Fibroblast of villous mesenchyme (primary cell): ENCODE data around the gene MEF2D. TPM values are rescaled to one million over a fixed set of nuclear protein-coding genes. Genes with fewer than 3 reads are reported as not detected.
A peak's percentile ranks its signal among the peaks of the same experiment; 100 is the strongest.

Source experiments
- DNase-seq: peaks from one replicate; pipeline ENCODE4 v3.0.0-alpha.2; 2010; ENCODE audit warnings: low read depth
- H3K4me3 ChIP-seq: 2 replicates; pipeline ENCODE4 v1.5.1; 2011; ENCODE audit warnings: low read depth, mild to moderate bottlenecking, low read length
- total RNA-seq: library from RNA; depleted of rRNA; stranded (reverse); fragments of >200 nt; gene quantifications from 2 replicates; pipeline ENCODE4 v1.2.3, GENCODE V29; 2012
- TF ChIP-seq, protein P1 (sequence below): IDR thresholded peaks from 2 replicates; pipeline ENCODE4 v1.5.1; 2012; ENCODE audit warnings: low read depth, mild to moderate bottlenecking, low read length; ENCODE audit not compliant: insufficient read depth

Gene MEF2D
- total RNA-seq, 1 donor: 10.8 TPM

DNA sequence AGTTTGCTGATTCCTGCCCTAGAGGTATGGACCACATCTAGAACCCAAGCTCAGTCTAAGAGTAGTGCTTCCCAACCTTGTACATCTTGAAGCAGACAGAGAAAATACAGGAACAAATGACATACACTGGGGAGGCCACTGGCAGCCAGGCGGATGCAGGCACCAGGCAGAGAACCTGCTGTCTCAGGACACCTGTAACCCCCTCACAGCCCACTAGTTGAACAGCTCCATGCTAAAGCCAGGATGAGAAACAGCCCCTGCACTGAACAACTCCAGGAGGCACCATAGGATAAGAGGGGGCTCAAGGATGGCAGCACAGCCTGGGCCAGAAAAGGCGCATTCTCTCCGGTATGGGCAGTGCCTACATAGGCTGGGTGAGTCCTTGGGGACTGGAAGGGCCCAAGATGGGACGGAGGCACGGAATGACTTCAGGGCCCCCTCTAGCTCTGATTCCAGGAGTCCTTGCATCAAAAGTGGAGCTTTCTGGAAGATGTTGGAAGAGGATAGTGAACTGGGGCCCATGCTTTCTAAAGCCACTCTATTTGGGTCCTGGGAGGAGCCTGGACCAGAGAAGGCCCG is 16.0 kb downstream of the MEF2D start:
- no peak for DNase-seq
- no peak overlapping the region for H3K4me3 ChIP-seq
- TF ChIP-seq, protein P1, sequence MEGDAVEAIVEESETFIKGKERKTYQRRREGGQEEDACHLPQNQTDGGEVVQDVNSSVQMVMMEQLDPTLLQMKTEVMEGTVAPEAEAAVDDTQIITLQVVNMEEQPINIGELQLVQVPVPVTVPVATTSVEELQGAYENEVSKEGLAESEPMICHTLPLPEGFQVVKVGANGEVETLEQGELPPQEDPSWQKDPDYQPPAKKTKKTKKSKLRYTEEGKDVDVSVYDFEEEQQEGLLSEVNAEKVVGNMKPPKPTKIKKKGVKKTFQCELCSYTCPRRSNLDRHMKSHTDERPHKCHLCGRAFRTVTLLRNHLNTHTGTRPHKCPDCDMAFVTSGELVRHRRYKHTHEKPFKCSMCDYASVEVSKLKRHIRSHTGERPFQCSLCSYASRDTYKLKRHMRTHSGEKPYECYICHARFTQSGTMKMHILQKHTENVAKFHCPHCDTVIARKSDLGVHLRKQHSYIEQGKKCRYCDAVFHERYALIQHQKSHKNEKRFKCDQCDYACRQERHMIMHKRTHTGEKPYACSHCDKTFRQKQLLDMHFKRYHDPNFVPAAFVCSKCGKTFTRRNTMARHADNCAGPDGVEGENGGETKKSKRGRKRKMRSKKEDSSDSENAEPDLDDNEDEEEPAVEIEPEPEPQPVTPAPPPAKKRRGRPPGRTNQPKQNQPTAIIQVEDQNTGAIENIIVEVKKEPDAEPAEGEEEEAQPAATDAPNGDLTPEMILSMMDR: no peak

DNA sequence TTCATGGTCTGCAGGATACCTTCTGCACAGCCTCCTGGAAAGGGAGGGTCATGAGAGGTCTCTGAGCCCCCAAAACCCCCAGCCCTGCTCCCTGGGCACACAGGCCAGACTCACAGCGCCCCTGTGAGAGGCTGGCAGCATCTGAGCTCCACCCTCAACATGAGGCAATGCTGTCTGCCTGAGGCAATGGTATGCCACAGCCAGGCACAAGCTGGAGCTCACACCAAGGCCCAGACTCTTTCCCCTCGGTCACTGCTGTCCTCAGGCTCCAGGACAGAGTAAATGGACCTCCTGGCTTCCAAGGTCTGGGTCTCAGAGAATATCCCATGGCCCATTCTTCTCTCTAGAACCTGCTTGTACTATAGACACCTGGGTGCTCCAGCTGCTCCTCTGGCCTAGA is 17.2 kb downstream of the MEF2D start:
- TF ChIP-seq, protein P1: no peak
- DNase-seq: no peak
- H3K4me3 ChIP-seq: no peak overlapping the region

DNA sequence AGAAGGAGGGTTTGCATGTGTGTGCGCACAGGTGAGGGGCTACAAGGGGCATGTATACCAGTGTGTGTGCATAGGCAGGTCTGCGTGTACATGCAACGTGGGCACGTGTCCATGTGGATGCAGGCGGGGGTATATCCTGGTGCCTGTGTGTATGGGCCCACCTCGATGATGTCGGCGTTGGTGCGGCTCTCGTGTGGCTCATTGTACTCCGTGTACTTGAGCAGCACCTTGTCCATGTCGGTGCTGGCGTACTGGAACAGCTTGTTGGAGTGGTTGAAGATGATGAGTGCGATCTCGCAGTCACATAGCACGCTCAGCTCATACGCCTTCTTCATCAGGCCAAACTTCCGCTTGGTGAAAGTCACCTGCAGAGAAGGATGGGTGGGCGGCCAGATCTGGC is 18.3 kb downstream of the MEF2D start:
- TF ChIP-seq, protein P1: no peak
- no peak for DNase-seq

DNA sequence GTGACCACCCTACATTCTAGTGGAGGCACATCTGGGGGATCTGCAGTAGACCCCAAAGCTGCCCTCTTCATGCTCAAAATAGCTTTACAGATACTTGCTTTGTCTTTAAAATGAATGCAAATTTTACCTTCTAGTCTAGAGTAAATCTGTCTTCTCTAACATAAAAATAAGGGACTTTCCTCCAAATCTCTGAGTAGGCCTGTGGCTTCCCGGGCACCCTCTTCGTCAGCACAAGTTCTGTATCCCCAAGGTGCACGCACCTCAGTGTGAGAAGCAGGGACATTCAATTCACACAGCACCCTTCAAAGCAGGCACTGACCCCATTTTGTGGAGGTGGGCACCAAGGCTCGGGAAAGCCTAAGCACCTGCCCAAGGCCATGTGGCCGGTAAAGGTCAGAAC is 19.0 kb downstream of the MEF2D start:
- TF ChIP-seq, protein P1: no peak
- no peak overlapping the region for H3K4me3 ChIP-seq

More for the DNA sequence above, 18.3 kb downstream of the MEF2D start:
- H3K4me3 ChIP-seq: no peak overlapping the region

DNA sequence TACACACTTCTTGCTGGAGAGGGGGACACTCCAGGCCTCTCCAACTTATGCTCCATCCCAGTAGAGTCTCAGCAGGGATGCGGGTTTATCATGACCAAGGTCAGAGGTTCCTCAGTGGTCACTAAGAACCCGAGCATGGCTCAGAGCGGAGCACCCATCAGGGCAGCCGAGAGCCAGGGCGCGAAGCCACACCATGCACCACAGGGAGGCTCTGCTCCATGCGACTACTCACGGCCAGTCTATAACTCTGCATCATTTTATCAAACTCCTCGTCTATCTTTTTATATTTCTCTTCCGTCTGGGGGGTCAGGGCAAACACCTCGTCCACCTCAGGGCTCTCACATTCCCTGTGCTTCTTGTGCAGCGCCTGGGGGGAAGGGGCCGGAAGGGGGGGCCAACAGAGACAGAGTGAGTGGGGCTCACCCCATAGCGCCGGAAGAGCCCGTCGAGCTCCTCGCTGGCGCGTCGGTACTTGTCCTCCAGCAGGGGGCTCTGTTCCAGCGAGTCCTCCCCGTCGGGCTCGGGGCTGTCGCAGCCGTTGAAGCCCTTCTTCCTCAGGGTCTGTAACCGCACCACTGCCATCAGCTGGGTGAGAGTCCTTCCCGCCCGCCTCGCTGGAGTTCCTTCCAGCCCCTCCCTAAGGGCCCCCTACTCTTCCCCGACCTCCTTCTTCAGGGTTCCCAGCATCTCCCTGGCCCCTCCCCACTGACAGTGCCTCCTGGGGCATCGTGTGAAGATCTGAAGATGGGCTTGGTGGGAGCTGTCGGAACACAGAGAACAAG is 20.0 kb downstream of the MEF2D start:
- TF ChIP-seq, protein P1: peak; percentile 75
- no peak overlapping the region for H3K4me3 ChIP-seq
- DNase-seq: peak; percentile 58

More for the DNA sequence above, 19.0 kb downstream of the MEF2D start:
- DNase-seq: no peak

DNA sequence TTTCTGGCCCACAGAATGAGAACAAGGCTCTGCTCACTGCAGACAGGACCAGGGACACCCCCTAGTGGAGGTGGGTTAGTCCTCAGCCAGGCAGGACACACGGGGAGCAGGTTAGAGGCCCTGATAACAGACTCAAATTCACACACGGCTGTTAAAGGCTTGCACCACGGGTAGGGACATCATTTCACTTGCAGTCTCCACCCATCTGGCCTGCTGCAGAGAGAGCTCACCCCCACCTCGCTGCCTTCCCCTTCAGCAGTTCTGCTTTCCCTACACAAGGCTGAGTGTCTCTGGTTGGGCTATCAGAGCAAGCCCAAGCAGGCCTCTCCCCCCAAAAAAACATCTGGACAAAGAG is 20.6 kb downstream of the MEF2D start:
- DNase-seq: no peak
- no peak overlapping the region for H3K4me3 ChIP-seq
- TF ChIP-seq, protein P1: peak; percentile 16
